GM19239 (cell line): ENCODE measurements around the gene ZNF396.

ENCODE experiments used
- DNase-seq: peaks from one replicate; pipeline ENCODE4 v3.0.0; 2011; ENCODE audit warnings: low spot score; ENCODE audit not compliant: insufficient read length
- FAIRE-seq: peaks from 2 replicates; lab custom pipeline; 2011; peaks lifted over from hg19 to GRCh38; lab: Jason Lieb, UNC

The ZNF396 gene

DNA sequence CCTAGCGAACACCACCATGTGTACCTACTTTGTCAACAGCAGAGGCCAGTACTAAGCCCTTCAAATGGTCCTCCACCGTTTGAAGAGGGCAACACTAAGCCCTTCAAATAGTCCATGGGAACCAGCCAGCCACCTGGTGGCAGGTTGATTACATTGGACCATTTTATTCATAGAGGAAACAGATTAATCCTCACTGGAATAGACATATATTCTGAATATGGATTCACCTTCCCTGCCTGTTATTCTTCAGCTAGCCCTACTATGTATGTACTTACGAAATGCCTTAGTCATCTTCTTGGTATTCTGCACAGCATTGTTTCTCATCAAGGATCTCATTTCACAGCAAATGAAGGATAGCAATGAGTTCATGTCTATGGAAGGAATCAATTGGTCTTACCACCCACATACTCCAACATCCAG lies 10.0 kb upstream of the ZNF396 start:
- DNase-seq, result no peak
- FAIRE-seq, result no peak

DNA sequence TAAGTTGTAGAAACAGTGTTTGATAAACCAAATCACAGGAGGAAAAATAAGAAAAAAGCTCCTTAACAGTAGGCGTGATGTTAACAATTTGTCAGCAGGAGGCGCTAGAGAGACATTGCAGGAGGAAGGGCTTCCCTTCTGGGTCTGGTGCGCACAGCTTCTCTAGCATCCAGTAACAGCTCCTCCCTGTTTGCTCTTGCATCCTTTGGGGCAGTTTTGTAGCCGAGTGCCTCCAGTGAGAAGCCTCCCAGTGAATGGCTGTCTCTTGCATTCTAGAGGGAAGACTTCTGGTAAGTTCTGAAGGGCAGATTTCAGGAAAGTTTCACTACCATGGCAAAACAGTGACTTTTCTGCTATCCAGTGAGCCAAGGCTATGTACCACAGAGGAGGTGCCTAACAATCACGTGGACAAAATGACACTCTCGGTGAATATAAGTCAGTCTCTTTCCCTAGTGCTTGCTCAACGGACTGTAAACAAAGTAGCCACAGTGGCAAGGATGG lies 9.5 kb upstream of the ZNF396 start:
- FAIRE-seq (peak; percentile 76), DNase-seq (peak; percentile 54)

DNA sequence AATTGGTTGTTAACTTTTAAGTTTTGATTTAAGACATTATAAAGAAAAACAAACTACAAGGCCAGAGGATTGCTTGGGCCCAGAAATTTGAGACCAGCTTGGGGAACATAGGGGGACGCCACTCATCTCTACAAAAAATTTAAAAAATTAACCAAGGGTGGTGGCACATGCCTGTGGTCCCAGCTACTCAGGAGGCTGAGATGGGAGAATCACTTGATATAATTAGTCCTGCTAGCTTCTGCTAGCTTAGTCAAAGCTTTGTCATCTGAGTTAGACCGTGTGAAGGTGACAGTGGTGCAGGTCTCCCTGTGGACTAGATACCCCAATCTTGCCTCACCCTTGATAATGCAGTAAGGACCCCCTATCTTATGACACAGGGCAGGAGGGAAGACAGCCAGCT lies 6.0 kb upstream of the ZNF396 start:
- FAIRE-seq (no peak), DNase-seq (no peak)

DNA sequence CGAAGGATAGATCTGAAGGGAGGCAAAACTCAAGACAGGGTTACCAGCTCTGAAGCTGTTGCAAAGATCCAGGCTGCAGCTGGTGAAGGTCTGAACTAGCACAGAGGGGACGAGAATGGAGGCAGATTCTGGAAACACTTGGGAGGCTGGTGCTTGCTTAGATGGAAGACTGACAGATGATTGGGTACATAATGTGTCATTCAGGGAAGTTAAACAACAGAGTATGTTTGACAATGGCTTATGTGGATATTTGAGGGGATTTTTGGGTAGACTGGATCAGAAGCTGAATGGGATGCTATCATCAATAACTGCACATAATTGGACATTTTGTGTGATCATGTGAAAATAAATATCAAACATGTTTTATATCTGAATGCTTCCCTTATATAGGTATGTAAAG lies 2.3 kb upstream of the ZNF396 start:
- DNase-seq (no peak), FAIRE-seq (no peak)

DNA sequence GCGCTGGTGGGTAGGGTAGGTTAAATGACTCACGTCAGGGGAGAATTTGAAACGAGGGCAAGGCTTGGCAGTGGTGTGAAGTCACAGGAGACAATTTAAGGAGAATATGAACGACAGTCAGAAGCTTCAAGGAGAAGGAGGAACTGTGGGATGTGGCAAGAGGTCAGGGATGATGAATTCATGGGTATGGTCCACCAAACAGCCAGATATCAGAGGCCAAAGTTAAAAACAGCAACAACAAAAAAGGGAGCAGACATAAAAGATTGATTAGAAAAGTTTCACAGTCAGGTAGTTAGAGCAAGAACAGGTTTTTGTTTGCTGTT lies 1.4 kb upstream of the ZNF396 start:
- FAIRE-seq (no peak), DNase-seq (no peak)

DNA sequence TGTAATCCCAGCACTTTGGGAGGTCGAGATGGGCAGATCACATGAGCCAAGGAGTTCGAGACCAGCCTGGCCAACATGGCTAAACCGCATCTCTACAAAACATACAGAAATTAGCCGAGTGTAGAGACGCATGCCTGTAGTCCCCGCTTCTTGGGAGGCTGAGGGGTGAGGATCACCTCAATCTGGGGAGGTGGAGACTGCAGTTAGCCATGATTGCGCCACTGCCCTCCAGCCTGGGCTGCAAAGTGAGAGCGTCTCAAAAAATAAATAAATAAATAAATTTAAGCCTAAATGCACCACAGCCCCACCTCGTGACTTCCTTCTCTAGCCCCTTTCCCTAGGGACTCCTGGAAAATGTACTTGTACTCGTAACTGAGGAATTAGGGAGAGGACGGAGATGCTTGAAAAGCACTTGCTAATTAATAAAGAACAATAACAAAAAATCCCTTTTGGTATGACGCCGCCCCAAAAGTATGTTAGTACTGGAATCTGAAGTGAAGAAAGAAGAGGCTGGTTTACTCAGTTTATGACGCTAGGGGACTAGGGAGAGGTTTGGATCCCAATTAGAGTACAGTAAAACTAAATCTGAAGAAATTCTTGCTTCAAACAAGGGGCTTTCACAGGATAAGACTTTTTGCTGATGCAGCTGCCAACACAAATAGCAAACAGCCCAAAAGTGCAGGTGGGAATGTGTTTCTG lies 887 bp upstream of the ZNF396 start:
- DNase-seq (no peak), FAIRE-seq (no peak)

DNA sequence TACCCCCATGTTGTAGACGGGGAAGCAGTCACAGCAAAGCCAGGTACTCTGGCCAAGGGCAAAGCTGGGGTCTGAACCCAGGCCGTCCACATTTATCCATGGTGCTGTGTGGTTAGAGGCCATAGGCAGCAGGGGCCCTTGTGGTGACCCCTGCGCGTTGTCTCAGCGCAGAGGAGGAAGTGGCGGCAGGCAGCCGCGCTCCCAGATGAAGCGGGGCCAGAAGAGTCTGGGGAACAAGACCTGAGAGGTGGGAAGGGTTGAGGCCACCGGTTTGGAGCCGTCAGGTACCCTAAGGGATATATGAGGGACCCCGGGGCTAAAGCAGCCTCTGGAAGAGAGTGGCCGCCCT lies 770 bp downstream of the ZNF396 start:
- FAIRE-seq (peak; percentile 18), DNase-seq (peak; percentile 35)

- DNase-seq, result no peak
These were observed 2.4 kb downstream of the ZNF396 start for GRCh38 chr18:35374708-35375107.

GRCh38 chr18:35371412-35372195 lies 5.5 kb downstream of the ZNF396 start:
- no peak for DNase-seq
- no peak for FAIRE-seq

More at GRCh38 chr18:35374708-35375107, 2.4 kb downstream of the ZNF396 start:
- no peak for FAIRE-seq

- FAIRE-seq, result no peak
These were observed 8.0 kb downstream of the ZNF396 start for GRCh38 chr18:35369126-35369525.

DNA sequence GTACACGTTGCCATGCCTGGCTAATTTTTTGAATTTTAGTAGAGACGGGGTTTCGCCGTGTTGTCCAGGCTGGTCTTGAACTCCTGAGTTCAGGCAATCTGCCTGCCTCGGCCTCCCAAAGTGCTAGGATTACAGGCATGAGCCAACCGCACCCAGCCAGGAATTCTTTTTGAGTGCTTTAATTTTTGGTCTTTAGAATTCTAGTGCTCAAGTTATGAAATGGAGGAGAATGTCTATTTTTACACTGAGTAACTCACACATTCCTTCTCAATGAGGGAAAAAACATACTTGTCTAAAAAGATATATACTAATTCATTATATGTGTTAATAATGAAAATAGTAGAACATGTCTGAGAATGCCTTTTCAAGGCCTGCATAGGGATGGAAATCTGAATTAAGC lies 8.5 kb downstream of the ZNF396 start:
- DNase-seq (no peak), FAIRE-seq (no peak)

More at GRCh38 chr18:35369126-35369525, 8.0 kb downstream of the ZNF396 start:
- DNase-seq, result no peak

DNA sequence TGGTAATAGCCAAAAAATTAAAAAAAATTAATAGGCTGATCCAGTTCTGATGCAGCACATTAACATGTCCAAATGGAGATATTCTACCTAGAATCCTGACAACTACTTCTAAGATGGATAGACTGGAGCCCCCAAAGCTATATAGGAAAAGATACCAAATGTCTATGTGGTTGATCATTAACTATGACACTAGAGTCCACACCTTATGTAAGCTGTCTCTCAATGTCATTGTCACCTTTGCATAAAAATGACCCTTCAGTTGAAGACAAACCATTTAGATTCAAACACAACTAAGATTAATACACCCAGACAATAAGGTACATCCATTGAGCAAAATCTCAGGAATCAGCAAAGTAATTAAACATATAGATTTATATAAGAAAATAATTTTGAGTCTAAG lies 14.6 kb downstream of the ZNF396 start:
- DNase-seq (no peak), FAIRE-seq (no peak)

GRCh38 chr18:35361570-35362321 lies 15.4 kb downstream of the ZNF396 start:
- FAIRE-seq (no peak), DNase-seq (no peak)

DNA sequence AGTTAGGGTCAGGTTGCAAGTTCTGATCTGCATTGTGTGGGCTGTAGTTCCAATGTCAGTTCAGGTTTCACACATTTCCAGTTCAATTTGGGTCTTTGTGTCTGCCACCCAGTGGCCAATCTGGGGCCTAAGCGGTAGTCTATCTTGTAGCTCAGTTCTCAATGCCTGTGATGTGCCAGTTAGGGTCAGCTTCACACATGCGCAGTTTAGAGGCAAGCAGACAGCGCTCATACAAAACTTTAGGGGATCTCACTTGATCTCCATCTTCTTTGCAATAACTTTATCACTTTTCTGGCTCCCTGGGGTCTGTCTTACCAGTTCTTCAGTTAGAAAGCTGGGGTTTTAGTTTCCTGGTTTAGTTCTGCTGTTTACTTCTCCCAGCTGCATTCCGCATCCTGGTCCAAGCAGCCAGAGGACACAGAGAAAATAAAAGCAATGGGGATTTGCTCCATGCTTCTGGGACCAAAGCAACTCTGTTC lies 22.0 kb downstream of the ZNF396 start:
- DNase-seq (no peak), FAIRE-seq (peak; percentile 48)

DNA sequence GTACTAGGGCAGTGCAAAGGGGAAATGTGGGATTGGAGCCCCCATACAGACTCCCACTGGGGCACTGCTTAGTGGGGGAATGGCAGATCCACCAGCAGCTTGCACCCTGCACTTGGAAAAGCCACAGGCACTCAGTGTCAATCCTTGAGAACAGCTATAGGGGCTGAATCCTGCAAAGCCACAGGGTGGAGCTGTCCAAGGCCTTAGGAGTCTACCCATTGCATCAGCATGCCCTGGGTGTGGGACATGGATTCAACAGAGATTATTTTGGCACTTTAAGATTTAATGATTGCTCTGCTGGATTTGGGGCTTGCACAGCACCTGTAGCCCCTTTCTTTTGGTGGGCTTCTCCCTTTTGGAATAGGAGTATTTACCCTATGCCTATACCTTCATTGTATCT lies 24.4 kb downstream of the ZNF396 start:
- FAIRE-seq (no peak), DNase-seq (no peak)

GRCh38 chr18:35352283-35352682 lies 24.9 kb downstream of the ZNF396 start:
- no peak for FAIRE-seq
- DNase-seq, result no peak

- FAIRE-seq (no peak), DNase-seq (no peak)
These were observed 29.1 kb downstream of the ZNF396 start for GRCh38 chr18:35348001-35348400.

DNA sequence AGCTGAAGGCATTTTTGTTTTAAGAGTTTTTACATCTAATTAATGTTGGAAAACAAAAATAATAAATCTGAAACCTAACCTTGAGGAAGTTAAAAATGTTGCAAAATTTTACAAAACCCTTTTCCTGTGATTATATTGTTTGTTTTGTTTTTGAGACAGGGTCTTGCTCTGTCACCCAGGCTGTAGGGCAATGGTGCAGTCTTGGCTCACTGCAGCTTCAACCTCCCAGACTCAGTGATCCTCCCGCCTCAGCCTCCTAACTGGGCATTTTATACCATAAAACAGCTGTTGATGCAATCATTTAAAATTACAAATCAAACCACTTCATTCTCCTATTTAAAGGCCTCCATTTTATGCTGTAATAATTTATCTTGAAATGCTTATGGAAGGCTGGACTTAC lies 31.2 kb downstream of the ZNF396 start:
- FAIRE-seq, result no peak
- DNase-seq, result no peak

DNA sequence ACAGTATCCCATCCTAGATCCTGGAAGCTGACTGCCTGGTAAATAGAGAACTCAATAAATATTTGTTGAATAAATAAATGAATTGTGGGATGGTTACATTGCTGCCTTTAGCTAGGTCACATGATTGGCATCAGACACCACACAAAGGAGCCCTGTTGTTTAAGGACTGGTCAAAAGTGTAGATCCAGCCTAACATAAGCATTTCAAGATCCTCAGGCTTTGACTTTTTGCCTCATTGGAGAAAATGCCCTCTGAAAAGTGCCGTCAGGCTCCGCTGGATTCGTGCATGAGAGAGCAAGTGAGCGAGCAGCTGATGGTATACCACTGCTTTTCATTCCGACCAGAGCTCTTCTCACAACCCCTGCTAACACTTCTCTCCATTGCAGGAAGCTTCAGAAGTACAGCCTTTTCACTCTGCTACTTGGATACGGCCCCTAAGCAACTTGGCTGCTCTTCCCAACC lies 31.6 kb downstream of the ZNF396 start:
- DNase-seq (no peak), FAIRE-seq (no peak)

- no peak for FAIRE-seq
These were observed 32.2 kb downstream of the ZNF396 start for GRCh38 chr18:35344736-35345459.

More at GRCh38 chr18:35344736-35345459, 32.2 kb downstream of the ZNF396 start:
- DNase-seq, result no peak
